Loucy (cell line): Measurements from ENCODE around the gene NLRC5.
"Not testable (repeated sequence)": the region's sequence is repeated elsewhere in the genome, so short reads cannot be mapped to it uniquely, and the experiment has no call there.

Source experiments
- H2AFZ ChIP-seq: fragments of 200-600 bp; sonication (generic); 2 replicates; pipeline ENCODE4 v1.6.0; 2016; ENCODE audit warnings: antibody characterized with exemption, mild to moderate bottlenecking, low read length, moderate library complexity
- H3F3A ChIP-seq: fragments of 200-600 bp; 2 replicates; pipeline ENCODE4 v1.6.0; 2016; ENCODE audit warnings: antibody characterized with exemption, low read depth, mild to moderate bottlenecking
- H3K27me3 ChIP-seq: fragments of 200-600 bp; sonication (generic); 2 replicates; pipeline ENCODE4 v1.6.1; 2014; ENCODE audit warnings: low read length, mild to moderate bottlenecking; ENCODE audit not compliant: insufficient read depth, poor library complexity, severe bottlenecking
- H3K36me3 ChIP-seq: fragments of 200-600 bp; sonication (generic); 2 replicates; pipeline ENCODE4 v1.6.1; 2016; ENCODE audit warnings: low read length; ENCODE audit not compliant: insufficient read depth
- H3K4me1 ChIP-seq: fragments of 200-600 bp; sonication (generic); 2 replicates; pipeline ENCODE4 v1.5.1; 2014; ENCODE audit warnings: low read length, mild to moderate bottlenecking; ENCODE audit not compliant: insufficient read depth, poor library complexity, severe bottlenecking
- H3K4me2 ChIP-seq: fragments of 200-600 bp; sonication (generic); 2 replicates; pipeline ENCODE4 v1.6.0; 2014; ENCODE audit warnings: antibody characterized with exemption, low read length, low read depth, mild to moderate bottlenecking; ENCODE audit not compliant: poor library complexity, severe bottlenecking
- H3K4me3 ChIP-seq: fragments of 200-600 bp; sonication (generic); 2 replicates; pipeline ENCODE4 v1.5.1; 2014; ENCODE audit warnings: low read length, mild to moderate bottlenecking, mixed read lengths; ENCODE audit not compliant: poor library complexity, severe bottlenecking
- H3K79me2 ChIP-seq: fragments of 200-600 bp; sonication (generic); 2 replicates; pipeline ENCODE4 v1.6.1; 2014; ENCODE audit warnings: low read length; ENCODE audit not compliant: insufficient read depth
- H3K9ac ChIP-seq: fragments of 200-600 bp; sonication (generic); 2 replicates; pipeline ENCODE4 v1.6.0; 2014; ENCODE audit warnings: mild to moderate bottlenecking, low read depth, low read length, moderate library complexity; ENCODE audit not compliant: poor library complexity, severe bottlenecking
- H3K9me2 ChIP-seq: fragments of 200-600 bp; sonication (generic); replicated peaks from 2 replicates; pipeline ENCODE4 v1.6.1; 2016; ENCODE audit warnings: low read depth, low read length, mixed read lengths
- H3K9me3 ChIP-seq: fragments of 200-600 bp; sonication (generic); 2 replicates; pipeline ENCODE4 v1.6.1; 2014; ENCODE audit warnings: mild to moderate bottlenecking, antibody characterized with exemption, low read length, low read depth; ENCODE audit not compliant: insufficient read depth
- H4K20me1 ChIP-seq: fragments of 200-600 bp; sonication (generic); 2 replicates; pipeline ENCODE4 v1.6.0; 2014; ENCODE audit warnings: antibody characterized with exemption, low read length, mild to moderate bottlenecking; ENCODE audit not compliant: insufficient read depth, poor library complexity, severe bottlenecking
- EZH2phosphoT487 ChIP-seq: fragments of 200-600 bp; IDR thresholded peaks from 2 replicates; pipeline ENCODE4 v1.6.1; 2018; ENCODE audit warnings: antibody characterized with exemption, mild to moderate bottlenecking, moderate library complexity, borderline replicate concordance
- TF ChIP-seq, protein P1 (sequence below): fragments of 200-600 bp; sonication (generic); conservative IDR thresholded peaks from 2 replicates; pipeline ENCODE4 v1.5.1; 2014; ENCODE audit warnings: mild to moderate bottlenecking, antibody characterized with exemption, low read length

Gene NLRC5

DNA sequence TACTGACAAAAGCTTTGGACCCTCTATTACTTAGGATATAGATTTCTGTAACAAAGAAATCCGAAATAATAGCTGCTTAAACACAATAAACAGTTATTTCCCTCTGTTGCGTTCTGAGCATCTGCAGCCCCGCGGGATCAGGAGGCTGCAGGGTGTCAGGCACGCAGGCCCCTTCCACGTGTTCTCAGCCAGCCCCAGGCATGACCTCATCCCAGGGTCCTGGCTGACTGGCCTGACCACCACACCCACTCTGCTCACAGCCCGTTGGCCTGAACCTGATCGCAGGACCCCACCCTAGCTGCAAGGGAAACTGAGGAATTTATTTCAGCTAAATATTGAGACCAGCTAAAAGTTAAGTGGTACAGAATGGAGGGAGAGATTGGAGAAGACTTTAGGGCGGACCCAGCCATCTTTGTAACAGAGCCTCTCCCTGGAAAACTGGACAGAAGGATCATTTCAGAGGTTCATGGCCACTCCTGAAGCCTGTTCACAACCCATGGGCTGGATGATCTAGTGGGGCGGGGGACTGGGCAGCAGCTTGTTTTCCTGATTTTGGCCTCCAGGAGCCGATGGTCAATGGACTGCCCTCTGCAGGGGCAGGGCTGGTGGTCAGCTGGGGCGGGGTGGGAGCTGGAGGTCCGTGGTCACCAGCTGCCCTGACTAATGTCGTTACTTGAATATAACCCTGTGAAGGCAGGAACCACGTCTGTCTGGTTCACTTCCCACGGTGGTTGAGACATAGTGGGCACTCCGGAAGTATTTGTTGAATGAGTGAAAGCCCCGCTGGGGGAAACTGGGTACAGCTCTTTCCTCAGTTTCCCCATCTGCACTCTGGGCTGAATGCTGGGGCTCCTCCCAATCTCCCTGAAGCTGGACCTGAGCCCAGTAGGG lies 16.7 kb upstream of the NLRC5 start:
- Histone ChIP-seq H3K9me3 (no peaks in the 10 kb centered on the region), H3K36me3 (no peaks in the 10 kb centered on the region), H3K4me3 (no peak overlapping the region), H3K9me2 (no peaks in the 10 kb centered on the region), H3K4me1 (peaks cover 3% of the 10 kb centered on the region), H2AFZ (no peak overlapping the region), H3K79me2 (no peaks in the 10 kb centered on the region), H4K20me1 (no peaks in the 10 kb centered on the region), H3K9ac (no peak overlapping the region), H3K27me3 (no peaks in the 10 kb centered on the region), H3K4me2 (no peak overlapping the region), H3F3A (no peaks in the 10 kb centered on the region)
- TF ChIP-seq, protein P1, sequence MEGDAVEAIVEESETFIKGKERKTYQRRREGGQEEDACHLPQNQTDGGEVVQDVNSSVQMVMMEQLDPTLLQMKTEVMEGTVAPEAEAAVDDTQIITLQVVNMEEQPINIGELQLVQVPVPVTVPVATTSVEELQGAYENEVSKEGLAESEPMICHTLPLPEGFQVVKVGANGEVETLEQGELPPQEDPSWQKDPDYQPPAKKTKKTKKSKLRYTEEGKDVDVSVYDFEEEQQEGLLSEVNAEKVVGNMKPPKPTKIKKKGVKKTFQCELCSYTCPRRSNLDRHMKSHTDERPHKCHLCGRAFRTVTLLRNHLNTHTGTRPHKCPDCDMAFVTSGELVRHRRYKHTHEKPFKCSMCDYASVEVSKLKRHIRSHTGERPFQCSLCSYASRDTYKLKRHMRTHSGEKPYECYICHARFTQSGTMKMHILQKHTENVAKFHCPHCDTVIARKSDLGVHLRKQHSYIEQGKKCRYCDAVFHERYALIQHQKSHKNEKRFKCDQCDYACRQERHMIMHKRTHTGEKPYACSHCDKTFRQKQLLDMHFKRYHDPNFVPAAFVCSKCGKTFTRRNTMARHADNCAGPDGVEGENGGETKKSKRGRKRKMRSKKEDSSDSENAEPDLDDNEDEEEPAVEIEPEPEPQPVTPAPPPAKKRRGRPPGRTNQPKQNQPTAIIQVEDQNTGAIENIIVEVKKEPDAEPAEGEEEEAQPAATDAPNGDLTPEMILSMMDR: no peak
- no peak for TF ChIP-seq EZH2phosphoT487

DNA sequence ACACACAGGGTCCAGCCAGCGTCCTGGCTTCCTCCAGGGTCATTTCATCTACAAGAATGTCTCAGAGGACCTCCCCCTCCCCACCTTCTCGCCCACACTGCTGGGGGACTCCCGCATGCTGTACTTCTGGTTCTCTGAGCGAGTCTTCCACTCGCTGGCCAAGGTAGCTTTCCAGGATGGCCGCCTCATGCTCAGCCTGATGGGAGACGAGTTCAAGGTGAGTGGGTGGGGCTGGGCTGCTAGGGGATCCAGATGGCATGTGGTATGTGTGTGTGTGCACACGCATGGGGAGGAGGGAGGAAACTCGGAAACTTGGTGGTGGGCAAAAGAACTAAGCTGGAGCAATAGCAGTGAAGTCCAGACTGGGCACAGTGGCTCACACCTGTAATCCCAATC lies 16.1 kb upstream of the NLRC5 start:
- Histone ChIP-seq H3K9me2 (no peaks in the 10 kb centered on the region), H3K4me1 (peaks cover 3% of the 10 kb centered on the region), H3K4me2 (no peak overlapping the region), H3K9me3 (no peaks in the 10 kb centered on the region), H3K36me3 (no peaks in the 10 kb centered on the region), H3K4me3 (no peak overlapping the region), H3K79me2 (no peaks in the 10 kb centered on the region), H4K20me1 (no peaks in the 10 kb centered on the region), H3K9ac (no peak overlapping the region), H2AFZ (no peak overlapping the region), H3F3A (no peaks in the 10 kb centered on the region), H3K27me3 (no peaks in the 10 kb centered on the region)
- no peak for TF ChIP-seq EZH2phosphoT487
- TF ChIP-seq, protein P1: no peak

DNA sequence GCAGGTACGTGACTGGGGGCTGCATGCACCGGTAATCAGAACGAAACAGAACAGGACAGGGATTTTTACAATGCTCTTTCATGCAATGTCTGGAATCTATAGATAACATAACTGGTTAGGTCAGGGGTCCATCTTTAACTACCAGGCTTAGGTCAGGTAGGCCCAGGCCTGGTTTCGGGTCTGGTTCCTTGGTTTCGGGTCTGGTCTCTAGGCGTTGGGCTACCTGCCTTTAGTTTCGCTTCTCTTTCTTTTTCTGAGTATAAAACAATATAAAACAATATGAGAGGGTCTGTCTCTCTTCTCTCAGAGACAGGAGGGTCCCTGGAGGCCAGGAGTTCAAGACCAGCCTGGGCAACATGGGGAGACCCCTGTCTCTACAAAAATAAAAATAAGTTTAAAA lies 15.5 kb upstream of the NLRC5 start:
- H3K36me3 ChIP-seq, H3K4me3 ChIP-seq, H3K4me1 ChIP-seq, H3F3A ChIP-seq, H3K9me2 ChIP-seq, H3K4me2 ChIP-seq, H3K9me3 ChIP-seq, H4K20me1 ChIP-seq, H3K27me3 ChIP-seq, H2AFZ ChIP-seq, H3K9ac ChIP-seq, H3K79me2 ChIP-seq: not testable (repeated sequence)
